ENCODE results near the gene OR7C1.

DNA sequence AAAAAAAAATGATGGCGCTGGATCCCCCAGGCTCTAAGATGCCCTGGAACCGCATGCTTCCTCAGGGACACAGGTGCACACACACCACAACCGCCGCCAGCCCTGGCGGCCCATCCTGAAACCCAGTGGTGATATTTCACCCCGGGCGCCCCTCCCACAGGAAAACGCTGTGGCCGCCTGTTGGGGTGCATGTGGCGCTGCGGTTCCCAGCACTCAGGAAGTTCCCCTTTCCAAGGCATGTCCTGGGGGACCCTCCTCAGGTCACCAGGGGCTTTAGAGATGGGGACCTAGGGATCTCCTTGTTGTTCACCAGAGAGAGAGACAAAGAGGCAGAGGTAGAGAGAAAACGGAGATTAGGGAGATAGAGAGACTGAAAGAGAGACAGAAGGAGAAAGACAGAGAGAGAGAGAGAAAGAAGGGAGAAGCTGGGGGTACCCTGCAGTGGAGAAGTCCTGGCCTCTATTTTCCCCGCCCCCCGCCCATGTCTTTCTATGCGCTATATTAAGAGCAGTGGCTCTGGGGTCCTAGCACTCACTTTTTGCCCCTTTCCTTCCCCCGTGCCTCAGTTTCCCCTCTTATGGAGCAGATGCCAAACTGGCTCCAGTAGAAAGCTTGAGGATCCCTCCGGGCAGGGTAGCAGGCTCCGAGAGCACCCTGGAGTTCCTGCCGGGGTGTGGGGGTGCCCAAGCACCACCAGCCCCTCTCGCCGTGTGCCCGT, 59.0 kb downstream of the OR7C1 start:
- TF ChIP-seq, protein P1, sequence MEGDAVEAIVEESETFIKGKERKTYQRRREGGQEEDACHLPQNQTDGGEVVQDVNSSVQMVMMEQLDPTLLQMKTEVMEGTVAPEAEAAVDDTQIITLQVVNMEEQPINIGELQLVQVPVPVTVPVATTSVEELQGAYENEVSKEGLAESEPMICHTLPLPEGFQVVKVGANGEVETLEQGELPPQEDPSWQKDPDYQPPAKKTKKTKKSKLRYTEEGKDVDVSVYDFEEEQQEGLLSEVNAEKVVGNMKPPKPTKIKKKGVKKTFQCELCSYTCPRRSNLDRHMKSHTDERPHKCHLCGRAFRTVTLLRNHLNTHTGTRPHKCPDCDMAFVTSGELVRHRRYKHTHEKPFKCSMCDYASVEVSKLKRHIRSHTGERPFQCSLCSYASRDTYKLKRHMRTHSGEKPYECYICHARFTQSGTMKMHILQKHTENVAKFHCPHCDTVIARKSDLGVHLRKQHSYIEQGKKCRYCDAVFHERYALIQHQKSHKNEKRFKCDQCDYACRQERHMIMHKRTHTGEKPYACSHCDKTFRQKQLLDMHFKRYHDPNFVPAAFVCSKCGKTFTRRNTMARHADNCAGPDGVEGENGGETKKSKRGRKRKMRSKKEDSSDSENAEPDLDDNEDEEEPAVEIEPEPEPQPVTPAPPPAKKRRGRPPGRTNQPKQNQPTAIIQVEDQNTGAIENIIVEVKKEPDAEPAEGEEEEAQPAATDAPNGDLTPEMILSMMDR (IDR thresholded peaks at IDR 0.05): no peak
- no peak for TF ChIP-seq POLR2A (IDR thresholded peaks at IDR 0.05)
